ENCODE measurements around the gene CD320.

CD320 gene

DNA sequence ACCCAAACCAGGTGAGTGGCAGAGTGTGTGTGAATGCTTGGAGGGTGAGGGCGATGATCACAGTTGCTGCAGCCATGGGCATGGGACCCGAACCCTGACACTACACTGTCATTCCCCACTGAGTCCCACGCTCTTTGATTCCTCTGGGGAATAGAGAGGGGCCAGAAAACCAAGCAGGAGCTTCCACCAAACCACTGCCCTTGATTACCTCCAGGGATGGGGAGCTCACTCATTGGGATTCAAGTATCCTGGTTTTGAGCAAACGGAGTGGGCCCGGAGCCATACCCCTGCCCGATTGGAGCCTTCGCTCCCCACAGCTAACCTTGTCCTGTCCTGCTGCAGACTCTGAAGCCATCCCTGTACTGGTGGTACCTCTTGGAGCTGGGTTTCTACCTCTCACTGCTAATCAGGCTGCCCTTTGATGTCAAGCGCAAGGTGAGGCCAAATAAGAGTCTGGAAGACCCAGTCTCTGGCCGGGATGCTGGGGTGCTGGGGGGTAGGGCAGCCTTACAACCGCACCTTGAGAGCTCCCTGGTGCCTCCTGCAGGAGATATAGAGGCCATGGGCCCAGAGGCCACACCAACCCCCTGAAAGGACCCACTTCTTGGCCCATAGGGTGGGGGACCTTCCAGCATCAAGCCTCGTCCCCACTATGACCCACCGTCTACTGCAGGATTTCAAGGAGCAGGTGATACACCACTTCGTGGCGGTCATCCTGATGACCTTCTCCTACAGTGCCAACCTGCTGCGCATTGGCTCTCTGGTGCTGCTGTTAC, 51.7 kb downstream of the CD320 start:
- peaks cover 35% of the 10 kb centered on the region for H3K36me3 ChIP-seq (ENCODE audit: insufficient read depth, low read length)

DNA sequence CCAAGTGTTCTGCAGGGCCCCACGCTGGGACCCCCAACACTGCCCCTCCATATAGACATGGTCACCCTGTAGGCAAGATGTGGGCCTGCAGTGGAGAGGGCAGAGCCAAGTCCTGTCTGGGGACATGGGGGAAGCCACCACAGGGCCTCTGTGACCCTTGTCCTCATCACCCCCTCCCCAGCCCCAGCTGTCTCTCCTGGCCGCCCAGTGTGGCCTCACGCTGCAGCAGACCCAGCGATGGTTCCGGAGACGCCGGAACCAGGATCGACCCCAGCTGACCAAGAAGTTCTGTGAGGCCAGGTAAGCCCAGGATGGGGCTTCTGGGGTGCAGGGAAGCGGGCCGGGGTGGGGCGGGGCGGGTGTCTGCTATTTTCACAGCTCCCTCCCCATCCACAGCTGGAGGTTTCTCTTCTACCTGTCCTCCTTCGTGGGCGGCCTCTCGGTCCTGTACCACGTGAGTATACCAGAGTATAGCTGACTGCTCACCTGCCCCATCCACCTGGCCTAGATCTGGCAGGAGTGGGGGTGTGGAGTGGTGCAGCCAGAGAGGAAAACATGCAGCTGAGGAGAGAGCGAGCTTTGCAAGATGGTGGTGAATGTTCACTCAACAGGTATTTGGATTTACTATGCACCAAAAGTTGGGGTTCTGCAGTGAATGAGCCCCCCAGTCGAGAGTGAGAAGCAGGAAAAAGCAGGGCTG, 52.6 kb downstream of the CD320 start:
- peaks cover 18% of the 10 kb centered on the region for H3K4me1 ChIP-seq (ENCODE audit: insufficient read depth, low read length)
- peaks cover 35% of the 10 kb centered on the region for H3K36me3 ChIP-seq (ENCODE audit: insufficient read depth, low read length)
- no peak overlapping the region for H3K9ac ChIP-seq (ENCODE audit: low read length)
- H3K27me3 ChIP-seq (ENCODE audit: control insufficient read depth in 1 of 2, insufficient read depth in 2 of 2, low read length in 2 of 2) = no peaks in the 10 kb centered on the region
- H3K27ac ChIP-seq (ENCODE audit: low read depth, low read length) = no peak overlapping the region
- H3K4me3 ChIP-seq (ENCODE audit: low read depth in 1 of 2, low read length in 2 of 2) = no peak overlapping the region
- H3K9me3 ChIP-seq (ENCODE audit: low read length) = no peaks in the 10 kb centered on the region

More for the DNA sequence above, 51.7 kb downstream of the CD320 start:
- H3K27ac ChIP-seq (ENCODE audit: low read depth, low read length) = no peak overlapping the region
- H3K9me3 ChIP-seq (ENCODE audit: low read length) = no peaks in the 10 kb centered on the region
- H3K4me1 ChIP-seq (ENCODE audit: insufficient read depth, low read length) = peaks cover 9% of the 10 kb centered on the region
- H3K4me3 ChIP-seq (ENCODE audit: low read depth in 1 of 2, low read length in 2 of 2) = no peak overlapping the region
- no peak overlapping the region for H3K9ac ChIP-seq (ENCODE audit: low read length)
- H3K27me3 ChIP-seq (ENCODE audit: control insufficient read depth in 1 of 2, insufficient read depth in 2 of 2, low read length in 2 of 2) = no peaks in the 10 kb centered on the region

- H3K4me3 ChIP-seq (ENCODE audit: low read depth in 1 of 2, low read length in 2 of 2) = no peak overlapping the region
- H3K9me3 ChIP-seq (ENCODE audit: low read length) = no peaks in the 10 kb centered on the region
- H3K27ac ChIP-seq (ENCODE audit: low read depth, low read length) = no peak overlapping the region
- peaks cover 20% of the 10 kb centered on the region for H3K4me1 ChIP-seq (ENCODE audit: insufficient read depth, low read length)
- no peaks in the 10 kb centered on the region for H3K27me3 ChIP-seq (ENCODE audit: control insufficient read depth in 1 of 2, insufficient read depth in 2 of 2, low read length in 2 of 2)
- H3K36me3 ChIP-seq (ENCODE audit: insufficient read depth, low read length) = peaks cover 31% of the 10 kb centered on the region
- no peak overlapping the region for H3K9ac ChIP-seq (ENCODE audit: low read length)
Measured at GRCh38 chr19:8254286-8255001, 53.7 kb downstream of the CD320 start.

GRCh38 chr19:8253678-8254077, 54.5 kb downstream of the CD320 start:
- no peak overlapping the region for H3K9ac ChIP-seq (ENCODE audit: low read length)
- no peak overlapping the region for H3K4me3 ChIP-seq (ENCODE audit: low read depth in 1 of 2, low read length in 2 of 2)
- H3K9me3 ChIP-seq (ENCODE audit: low read length) = no peaks in the 10 kb centered on the region
- no peak overlapping the region for H3K27ac ChIP-seq (ENCODE audit: low read depth, low read length)
- H3K4me1 ChIP-seq (ENCODE audit: insufficient read depth, low read length) = peaks cover 20% of the 10 kb centered on the region
- no peaks in the 10 kb centered on the region for H3K27me3 ChIP-seq (ENCODE audit: control insufficient read depth in 1 of 2, insufficient read depth in 2 of 2, low read length in 2 of 2)
- H3K36me3 ChIP-seq (ENCODE audit: insufficient read depth, low read length) = peaks cover 26% of the 10 kb centered on the region

DNA sequence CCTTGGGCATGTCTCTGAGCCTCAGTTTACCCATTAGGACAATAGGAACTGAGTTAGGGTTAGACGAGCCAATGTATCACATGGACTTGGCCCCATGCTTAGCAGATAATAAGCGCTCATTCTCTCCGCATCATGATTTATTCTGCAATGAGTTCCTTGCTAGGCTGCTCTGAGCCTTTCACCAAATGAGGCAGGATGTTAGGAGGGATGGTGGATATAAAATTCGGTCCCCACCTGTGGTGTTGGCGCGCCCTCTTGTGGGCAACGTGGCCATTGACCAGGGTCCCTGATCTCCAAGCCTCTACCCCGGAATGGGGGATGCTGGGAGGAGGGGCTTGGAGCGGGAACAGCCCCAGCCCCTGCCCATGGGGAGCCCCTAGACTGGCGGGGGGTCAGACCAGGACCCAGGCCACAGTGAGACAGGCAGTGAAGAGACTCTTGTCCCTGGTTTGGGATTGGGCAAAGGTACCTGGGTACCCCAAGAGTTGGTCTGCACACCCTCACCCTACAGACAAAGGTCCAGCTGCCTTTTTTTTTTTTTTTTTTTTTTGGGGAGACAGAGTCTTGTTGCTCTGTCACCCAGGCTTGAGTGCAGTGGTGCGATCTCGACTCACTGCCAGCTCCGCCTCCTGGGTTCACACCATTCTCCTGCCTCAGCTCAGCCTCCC, 55.1 kb downstream of the CD320 start:
- Histone ChIP-seq H3K9me3 (ENCODE audit: low read length) (no peaks in the 10 kb centered on the region), H3K9ac (ENCODE audit: low read length) (no peak overlapping the region), H3K27me3 (ENCODE audit: control insufficient read depth in 1 of 2, insufficient read depth in 2 of 2, low read length in 2 of 2) (no peaks in the 10 kb centered on the region), H3K36me3 (ENCODE audit: insufficient read depth, low read length) (peaks cover 24% of the 10 kb centered on the region), H3K4me1 (ENCODE audit: insufficient read depth, low read length) (peaks cover 20% of the 10 kb centered on the region), H3K4me3 (ENCODE audit: low read depth in 1 of 2, low read length in 2 of 2) (no peak overlapping the region), H3K27ac (ENCODE audit: low read depth, low read length) (no peak overlapping the region)
